A549 (cell line): ENCODE measurements around the gene RAX2. TPM values are rescaled to one million over a fixed set of nuclear protein-coding genes. Genes with fewer than 3 reads are reported as not detected.

Experiments
- ATAC-seq, 2 experiments: fragments of 200-7000 bp in 1 of 2; fragments of >200 bp in 1 of 2; cut with Nextera tagmentation in 1 of 2; cut with Tn5 transposase in 1 of 2; 3 replicates each; pipeline versions ENCODE4 v1.8.0 to v1.9.1; 2018 to 2020; ENCODE audit warnings: mild to moderate bottlenecking in 1 of 2, moderate library complexity in 1 of 2
- CTCF ChIA-PET: fragments of 300-600 bp; sonication (Branson Sonifier 250); formaldehyde crosslinking; extraction: SDS; loops from one replicate; lab custom pipeline; 2021; ENCODE audit warnings: antibody characterized with exemption, inconsistent platforms; lab: Yijun Ruan, JAX
- POLR2A ChIA-PET: fragments of 350-600 bp; formaldehyde crosslinking; extraction: SDS; loops from one replicate; lab custom pipeline; 2021; ENCODE audit warnings: antibody characterized with exemption, inconsistent platforms; lab: Yijun Ruan, JAX
- DNase-seq, 2 experiments: peaks; one replicate each; pipeline versions ENCODE4 v3.0.0 to v3.0.0-alpha.2; 2011 to 2016; ENCODE audit warnings: low read depth in 1 of 2, low spot score in 1 of 2
- FAIRE-seq: peaks from 2 replicates; lab custom pipeline; 2011; peaks lifted over from hg19 to GRCh38; lab: Jason Lieb, UNC
- H3K27ac ChIP-seq, 2 experiments: fragments of >200 bp; sonication (Bioruptor Twin); formaldehyde crosslinking; 3 replicates each; pipeline ENCODE4 v1.5.1; 2016 to 2017
- H3K4me1 ChIP-seq: fragments of >200 bp; sonication (Bioruptor Twin); formaldehyde crosslinking; 3 replicates; pipeline ENCODE4 v1.6.1; 2016
- H3K4me2 ChIP-seq: fragments of >200 bp; sonication (Bioruptor Twin); formaldehyde crosslinking; 3 replicates; pipeline ENCODE4 v1.6.1; 2016
- H3K4me3 ChIP-seq: fragments of >200 bp; sonication (Bioruptor Twin); formaldehyde crosslinking; 3 replicates; pipeline ENCODE4 v1.5.1; 2016
- H3K9me3 ChIP-seq: fragments of >200 bp; sonication (Bioruptor Twin); formaldehyde crosslinking; 3 replicates; pipeline ENCODE4 v1.6.1; 2016
- BCL3 ChIP-seq: fragments of >200 bp; sonication (Bioruptor Twin); formaldehyde crosslinking; IDR thresholded peaks from 3 replicates; pipeline ENCODE4 v1.6.1; 2016
- CBX8 ChIP-seq: fragments of 200-600 bp; sonication (generic); IDR thresholded peaks from 2 replicates; pipeline ENCODE4 v1.6.1; 2016
- EHMT2 ChIP-seq: fragments of 200-600 bp; sonication (generic); IDR thresholded peaks from 2 replicates; pipeline ENCODE4 v1.6.1; 2016; ENCODE audit warnings: antibody characterized with exemption, low read depth, mild to moderate bottlenecking, moderate library complexity
- ELK1 ChIP-seq: fragments of 150-350 bp; IDR thresholded peaks from 2 replicates; pipeline ENCODE4 v1.6.1; 2014; ENCODE audit warnings: low read depth, mild to moderate bottlenecking, low read length
- FOSB ChIP-seq: fragments of 250-450 bp; sonication (Bioruptor Pico); IDR thresholded peaks from 2 replicates; pipeline ENCODE4 v1.5.0; 2020; ENCODE audit warnings: mild to moderate bottlenecking, moderate library complexity
- HMGXB4 ChIP-seq: fragments of 250-450 bp; sonication (Bioruptor Pico); IDR thresholded peaks from 2 replicates; pipeline ENCODE4 v1.5.0; 2021; ENCODE audit warnings: mild to moderate bottlenecking, moderate library complexity, borderline replicate concordance
- HOXB13 ChIP-seq: fragments of 250-450 bp; sonication (Bioruptor Pico); IDR thresholded peaks from 2 replicates; pipeline ENCODE4 v1.5.0; 2020; ENCODE audit warnings: low read depth, mild to moderate bottlenecking, moderate library complexity
- HOXB5 ChIP-seq: fragments of 250-450 bp; sonication (Bioruptor Pico); IDR thresholded peaks from 2 replicates; pipeline ENCODE4 v1.5.0; 2020; ENCODE audit warnings: mild to moderate bottlenecking, moderate library complexity
- MAFK ChIP-seq: fragments of 450-650 bp; IDR thresholded peaks from 2 replicates; pipeline ENCODE4 v1.6.1; 2014; ENCODE audit not compliant: partially characterized antibody
- MAX ChIP-seq: IDR thresholded peaks from 2 replicates; pipeline ENCODE4 v1.6.1; 2012
- NR3C1 ChIP-seq: fragments of >200 bp; sonication (Bioruptor Twin); formaldehyde crosslinking; IDR thresholded peaks from 3 replicates; pipeline ENCODE4 v1.6.1; 2017
- PBX3 ChIP-seq: IDR thresholded peaks from 2 replicates; pipeline ENCODE4 v1.6.1; 2012
- POLR2A ChIP-seq: IDR thresholded peaks from 2 replicates; pipeline ENCODE4 v1.6.1; 2012; ENCODE audit warnings: mild to moderate bottlenecking, low read length
- RAD21 ChIP-seq, 2 experiments: fragments of >200 bp in 1 of 2; sonication (Bioruptor Twin) in 1 of 2; formaldehyde crosslinking in 1 of 2; IDR thresholded peaks in 1 of 2; conservative IDR thresholded peaks in 1 of 2; 2 replicates in 1 of 2; 3 replicates in 1 of 2; pipeline ENCODE4 v1.6.1; 2012 to 2018; ENCODE audit warnings: inconsistent platforms in 1 of 2
- RARB ChIP-seq: fragments of 250-450 bp; sonication (Bioruptor Pico); IDR thresholded peaks from 2 replicates; pipeline ENCODE4 v1.8.0; 2021; ENCODE audit warnings: mild to moderate bottlenecking, moderate library complexity
- RFX5 ChIP-seq: fragments of 450-650 bp; IDR thresholded peaks from 2 replicates; pipeline ENCODE4 v1.7.1; 2014; ENCODE audit warnings: antibody characterized with exemption, mild to moderate bottlenecking, moderate library complexity
- SMC3 ChIP-seq: fragments of >200 bp; sonication (Bioruptor Twin); formaldehyde crosslinking; IDR thresholded peaks from 3 replicates; pipeline ENCODE4 v1.6.1; 2018; ENCODE audit warnings: inconsistent platforms
- USF2 ChIP-seq: fragments of 450-650 bp; IDR thresholded peaks from 2 replicates; pipeline ENCODE4 v1.6.1; 2014; ENCODE audit warnings: antibody characterized with exemption
- ZC3H11A ChIP-seq: fragments of 450-650 bp; IDR thresholded peaks from 2 replicates; pipeline ENCODE4 v1.6.1; 2014; ENCODE audit warnings: antibody characterized with exemption, mild to moderate bottlenecking
- ZSCAN20 ChIP-seq: fragments of 250-450 bp; sonication (Bioruptor Pico); IDR thresholded peaks from 2 replicates; pipeline ENCODE4 v1.8.0; 2022; ENCODE audit warnings: mild to moderate bottlenecking, moderate library complexity
- WGBS: methylation state at CpG from one replicate; pipeline ENCODE4 v1.1.6; 2017; ENCODE audit errors: missing lambda C conversion rate; 5-methylcytosine and 5-hydroxymethylcytosine counted together
- polyA plus RNA-seq, 4 experiments: library from polyadenylated mRNA; depleted of rRNA in 3 of 4; stranded (reverse); fragments of >200 nt; fragmentation: RNase III in 1 of 4; extraction: RNeasy Plus Mini Kit Qiagen cat#74134 plus additional on column Dnase treatment in 1 of 4; gene quantifications; 2 replicates in 3 of 4; 3 replicates in 1 of 4; pipeline ENCODE4 v1.2.3, GENCODE V29; 2011 to 2017

The RAX2 gene
- polyA plus RNA-seq, 2 of the 4 experiments (the other 2 are of a cell fraction) = not detected

- no peak overlapping the region for H3K4me2 ChIP-seq
- TF ChIP-seq USF2 (no peak), POLR2A (no peak), HOXB5 (CRISPR knock-in tag) (no peak)
- DNase-seq (no peak), FAIRE-seq (no peak), ATAC-seq (no peak)
- POLR2A ChIA-PET = no interaction called here
- WGBS = 73% methylated on average over 2 of the region's 13 CpGs
- no peak overlapping the region for H3K27ac ChIP-seq
- H3K4me3 ChIP-seq = no peak overlapping the region
- no peaks in the 10 kb centered on the region for H3K4me1 ChIP-seq
- CTCF ChIA-PET = interaction anchor here (1.1 kb wide), 1 partner anchor 17 kb away, joined by 5 read pairs; no protein-coding TSS in a partner anchor
- H3K9me3 ChIP-seq = no peaks in the 10 kb centered on the region
Measured at GRCh38 chr19:3804429-3804828, 32.4 kb upstream of the RAX2 start.

- no peak for TF ChIP-seq MAFK
- no peak for TF ChIP-seq ELK1
- TF ChIP-seq RFX5 = no peak
- TF ChIP-seq ZC3H11A = no peak
- no peak for TF ChIP-seq RARB (CRISPR knock-in tag)
- TF ChIP-seq PBX3 = no peak
- no peak for TF ChIP-seq CBX8
- no peak for TF ChIP-seq HMGXB4
- TF ChIP-seq MAX = no peak
- TF ChIP-seq HOXB13 (CRISPR knock-in tag) = no peak
- TF ChIP-seq NR3C1 = no peak
- no peak for TF ChIP-seq USF2
- no peak for TF ChIP-seq SMC3
- no peak for TF ChIP-seq EHMT2
- TF ChIP-seq ZSCAN20 (CRISPR knock-in tag) = no peak
- TF ChIP-seq BCL3 = no peak
- TF ChIP-seq RAD21 (conservative IDR thresholded peaks at IDR 0.05 in 1 of 2, IDR thresholded peaks at IDR 0.05 in 1 of 2) = no peak
- no peak for TF ChIP-seq FOSB (CRISPR knock-in tag)
- WGBS = 86% methylated on average over 4 of the region's 10 CpGs
- FAIRE-seq (no peak), ATAC-seq (no peak), DNase-seq (no peak)
- H3K4me3 ChIP-seq = no peak overlapping the region
- ChIA-PET POLR2A (no interaction called here), CTCF (interaction anchor here (1.1 kb wide), 1 partner anchor 18 kb away, joined by 5 read pairs; no protein-coding TSS in a partner anchor)
- no peak overlapping the region for H3K27ac ChIP-seq
- no peaks in the 10 kb centered on the region for H3K4me1 ChIP-seq
- no peaks in the 10 kb centered on the region for H3K9me3 ChIP-seq
- no peak overlapping the region for H3K4me2 ChIP-seq
Measured at GRCh38 chr19:3803986-3804385, 32.0 kb upstream of the RAX2 start.
